Ishikawa (cell line): Measurements from ENCODE around the gene CFAP73.

Source experiments
- EGR1 ChIP-seq: IDR thresholded peaks from 2 replicates; pipeline ENCODE4 v1.6.1; 2012
- EP300 ChIP-seq: IDR thresholded peaks from 2 replicates; pipeline ENCODE4 v1.6.1; 2012; ENCODE audit warnings: borderline replicate concordance
- MAX ChIP-seq: IDR thresholded peaks from 2 replicates; pipeline ENCODE4 v1.6.1; 2012
- NFIC ChIP-seq: IDR thresholded peaks from 2 replicates; pipeline ENCODE4 v1.6.1; 2012
- RAD21 ChIP-seq: IDR thresholded peaks from 2 replicates; pipeline ENCODE4 v1.6.1; 2012; ENCODE audit warnings: low read depth
- REST ChIP-seq: IDR thresholded peaks from 2 replicates; pipeline ENCODE4 v1.6.1; 2012; ENCODE audit warnings: low read depth, mild to moderate bottlenecking
- TAF1 ChIP-seq: IDR thresholded peaks from 2 replicates; pipeline ENCODE4 v1.6.1; 2012; ENCODE audit warnings: low read depth, mild to moderate bottlenecking
- TCF12 ChIP-seq: IDR thresholded peaks from 2 replicates; pipeline ENCODE4 v1.6.1; 2012; ENCODE audit warnings: low read depth
- TEAD4 ChIP-seq: IDR thresholded peaks from 2 replicates; pipeline ENCODE4 v1.6.1; 2012

- no peak for TF ChIP-seq TCF12
- no peak for TF ChIP-seq MAX
- TF ChIP-seq REST = no peak
- no peak for TF ChIP-seq NFIC
- TF ChIP-seq TEAD4 = no peak
- no peak for TF ChIP-seq EGR1
- no peak for TF ChIP-seq RAD21
- no peak for TF ChIP-seq TAF1
- TF ChIP-seq EP300 = no peak
Measured at GRCh38 chr12:113109872-113110599, 39.5 kb upstream of the CFAP73 start.
